GM18508 (cell line): ENCODE data around the gene DKKL1.
"Not testable (repeated sequence)": the region's sequence is repeated elsewhere in the genome, so short reads cannot be mapped to it uniquely, and the experiment has no call there.

Experiments used
- ATAC-seq: cut with Tn5 transposase; IDR thresholded peaks from one replicate; pipeline ENCODE4 v1.9.1; 2021; ENCODE audit warnings: moderate number of reproducible peaks; ENCODE audit not compliant: insufficient read depth, unreplicated experiment

Gene DKKL1

GRCh38 chr19:49363268-49364082, at the start of gene DKKL1:
Gene DKKL1, plus strand, starts transcription at chr19:49363877. Its CDS starts 122 bp downstream, at chr19:49363999.
- ATAC-seq = no peak

DNA sequence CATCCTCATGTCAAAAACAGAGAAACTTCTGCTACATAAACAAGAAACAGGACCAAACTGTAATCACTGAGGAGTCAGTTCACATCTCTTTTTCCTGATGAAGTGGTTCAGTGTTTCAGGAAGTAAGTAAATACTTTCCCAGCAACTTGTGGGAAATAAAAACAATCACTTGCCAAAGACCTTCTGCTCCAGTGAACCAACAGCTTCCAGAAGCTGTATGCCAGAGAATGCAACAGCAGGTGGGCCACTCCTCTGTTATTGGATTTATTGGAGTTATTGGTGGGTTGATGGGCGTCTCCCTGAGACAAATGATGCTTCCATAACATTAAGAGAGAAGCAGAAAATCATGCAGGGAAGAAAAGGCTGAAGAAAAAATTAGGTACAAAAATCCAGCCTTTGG, 48.6 kb upstream of the DKKL1 start:
- ATAC-seq = no peak

DNA sequence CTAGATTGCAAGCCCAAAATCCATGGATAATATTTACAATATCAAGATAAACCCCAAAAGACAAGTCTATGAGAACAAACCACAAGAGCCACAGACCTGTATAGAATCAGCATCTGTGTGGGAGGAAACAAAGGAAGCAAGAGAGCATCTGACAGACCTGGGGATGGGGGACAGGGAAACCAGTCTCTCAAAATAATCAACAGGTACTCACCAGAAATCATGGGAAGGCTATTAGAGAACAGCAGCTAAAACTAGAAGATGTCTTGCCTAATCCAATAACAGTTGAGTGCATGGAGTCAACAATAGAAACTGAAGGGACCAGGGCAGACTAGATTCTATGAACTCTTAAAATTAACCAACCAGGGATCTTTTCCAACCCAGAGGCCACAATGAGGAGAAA, 47.4 kb upstream of the DKKL1 start:
- ATAC-seq = no peak

DNA sequence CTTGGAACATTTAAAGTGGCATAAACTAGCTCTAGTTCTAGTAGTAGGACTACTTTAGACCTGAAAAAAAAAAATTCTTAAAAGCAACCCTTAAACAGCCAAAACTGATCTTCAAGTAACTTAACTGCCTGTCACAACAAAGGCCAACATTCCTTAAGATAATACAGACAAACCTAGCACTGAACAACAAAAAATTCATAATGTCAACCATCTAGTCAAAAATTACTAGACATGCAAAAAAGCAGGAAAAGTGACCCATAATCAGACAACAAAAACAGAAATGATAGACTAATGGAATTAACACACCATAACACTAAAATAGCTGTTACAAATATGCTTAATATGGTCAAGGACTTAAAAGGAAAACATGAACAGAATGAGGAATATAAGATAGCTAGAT, 45.4 kb upstream of the DKKL1 start:
- no peak for ATAC-seq

DNA sequence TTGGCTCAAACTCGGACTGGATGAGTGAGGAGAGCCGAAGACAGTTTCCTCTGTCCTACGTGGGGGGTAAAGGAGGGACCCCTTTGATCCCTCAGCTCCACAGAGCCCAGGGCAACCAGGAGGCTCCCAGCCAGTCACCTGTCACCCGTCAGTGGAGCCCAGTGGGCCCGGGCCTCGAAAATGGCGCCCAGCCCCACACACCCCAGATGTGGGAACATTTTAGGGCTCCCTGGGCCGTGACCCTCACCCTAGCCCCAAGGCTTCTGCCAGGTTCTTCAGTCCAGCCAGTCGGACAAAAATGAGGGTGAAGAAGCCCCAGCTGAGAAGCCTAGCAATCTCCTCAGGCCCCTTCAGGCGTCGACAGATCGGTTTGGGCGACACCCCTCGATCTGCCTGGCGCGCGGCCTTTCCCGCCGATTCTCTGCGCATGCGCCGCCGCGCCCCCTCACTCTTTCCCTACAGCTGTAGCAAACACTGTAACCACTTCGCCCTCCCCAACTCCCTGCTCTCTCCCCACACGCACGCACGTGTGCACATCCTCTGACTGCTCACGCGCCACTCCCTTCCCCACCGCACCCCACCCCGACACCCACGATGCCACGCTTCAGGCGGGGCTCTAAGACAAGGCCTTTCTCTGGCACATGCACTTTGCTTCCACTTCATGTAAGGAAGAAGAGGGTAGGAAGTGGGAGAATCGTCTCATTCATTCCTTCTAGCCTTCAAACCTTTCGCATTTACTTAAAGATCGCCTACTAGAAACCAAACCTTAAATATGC, 38.7 kb upstream of the DKKL1 start, which contains the start of gene SLC6A16:
Gene SLC6A16 (minus strand): TSS at position 391 of the 776 bp plus-strand sequence. CDS start 13,844 bp downstream, outside the sequence.
- ATAC-seq = no peak

DNA sequence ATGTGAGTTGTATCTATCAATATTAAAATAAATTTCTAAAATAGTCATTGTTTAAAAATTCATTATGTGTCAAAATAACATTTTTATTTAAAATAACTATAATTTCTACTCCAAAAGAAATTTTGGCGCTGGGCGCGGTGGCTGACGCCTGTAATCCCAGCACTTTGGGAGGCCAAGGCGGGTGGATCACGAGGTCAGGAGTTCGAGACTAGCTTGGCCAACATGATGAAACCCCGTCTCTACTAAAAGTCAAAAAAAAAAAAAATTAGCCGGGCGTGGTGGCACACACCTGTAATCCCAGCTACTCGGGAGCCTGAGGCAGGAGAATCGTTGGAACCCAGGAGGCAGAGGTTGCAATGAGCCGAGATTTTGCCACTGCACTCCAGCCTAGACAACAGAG, 37.9 kb upstream of the DKKL1 start:
- not testable (repeated sequence) for ATAC-seq

DNA sequence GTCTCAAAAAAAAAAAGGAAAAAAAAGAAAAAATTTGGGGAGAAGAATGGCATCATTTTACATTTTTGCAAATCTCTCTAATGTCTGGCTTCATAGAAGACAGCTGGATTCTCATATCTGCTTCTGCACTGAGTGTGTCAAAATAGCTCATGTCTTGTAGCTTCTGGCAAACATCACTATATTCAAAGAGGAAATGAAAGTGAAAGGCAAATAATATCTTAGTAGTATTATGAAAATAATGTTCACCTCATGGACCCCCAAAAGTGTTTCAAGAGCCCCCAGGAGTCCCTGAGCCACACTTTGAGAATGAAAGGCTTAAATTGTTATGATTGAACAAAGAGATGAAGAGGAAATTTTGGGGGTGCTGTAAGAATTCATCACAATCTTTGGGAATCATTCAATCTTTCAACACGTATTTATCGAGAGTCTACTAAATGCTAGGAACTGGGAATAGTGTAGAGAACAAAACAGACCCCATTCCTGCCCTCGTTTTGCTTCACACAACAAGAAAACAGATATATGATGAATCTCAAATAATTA, 37.4 kb upstream of the DKKL1 start:
- no peak for ATAC-seq

DNA sequence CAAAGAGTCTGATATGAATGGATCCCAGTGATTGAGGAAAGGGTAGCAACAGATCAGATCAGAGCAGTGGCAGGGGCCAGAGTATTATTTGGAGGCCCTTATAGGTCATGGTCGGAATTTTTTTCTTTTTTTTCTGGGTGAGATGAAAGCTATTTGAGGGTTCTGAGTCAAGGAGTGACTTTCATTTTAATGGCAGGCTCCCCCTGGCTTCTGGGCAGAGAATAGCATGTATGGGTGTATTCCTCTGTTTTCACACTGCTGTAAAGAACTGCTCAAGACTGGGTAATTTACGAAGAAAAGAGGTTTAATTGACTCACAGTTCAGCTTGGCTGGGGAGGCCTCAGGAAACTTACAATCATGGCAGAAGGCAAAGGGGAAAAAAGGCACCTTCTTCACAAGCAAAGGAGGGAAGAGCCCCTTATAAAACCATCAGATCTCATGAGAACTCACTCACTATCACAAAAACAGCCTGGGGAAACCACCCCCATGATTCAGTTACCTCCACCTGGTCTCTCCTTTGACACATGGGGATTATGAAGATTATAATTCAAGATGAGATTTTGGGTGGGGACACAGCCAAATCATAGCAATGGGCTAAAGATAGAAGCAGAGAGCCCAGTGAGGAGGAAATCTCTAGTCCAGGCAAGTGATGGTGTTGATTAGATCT, 35.7 kb upstream of the DKKL1 start:
- no peak for ATAC-seq

- no peak for ATAC-seq
Observed at GRCh38 chr19:49328741-49329140, 34.9 kb upstream of the DKKL1 start.

DNA sequence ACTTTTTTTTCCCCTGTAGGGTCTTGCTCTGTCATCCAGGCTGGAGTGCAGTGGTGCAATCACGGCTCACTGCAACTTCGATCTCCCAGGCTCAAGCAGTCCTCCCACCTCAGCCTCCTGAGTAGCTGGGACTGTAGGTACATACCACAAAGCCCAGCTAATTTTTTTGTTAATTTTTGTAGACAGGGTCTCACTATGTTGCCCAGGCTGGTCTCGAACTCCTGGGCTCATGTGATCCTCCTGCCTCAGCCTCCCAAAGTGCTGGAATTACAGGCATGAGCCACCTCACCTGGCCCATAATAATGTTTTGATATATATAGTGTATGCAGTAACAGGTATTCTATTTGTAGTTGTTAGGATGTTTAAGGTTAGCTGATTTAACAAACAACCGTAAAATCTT, 32.5 kb upstream of the DKKL1 start:
- ATAC-seq = not testable (repeated sequence)

DNA sequence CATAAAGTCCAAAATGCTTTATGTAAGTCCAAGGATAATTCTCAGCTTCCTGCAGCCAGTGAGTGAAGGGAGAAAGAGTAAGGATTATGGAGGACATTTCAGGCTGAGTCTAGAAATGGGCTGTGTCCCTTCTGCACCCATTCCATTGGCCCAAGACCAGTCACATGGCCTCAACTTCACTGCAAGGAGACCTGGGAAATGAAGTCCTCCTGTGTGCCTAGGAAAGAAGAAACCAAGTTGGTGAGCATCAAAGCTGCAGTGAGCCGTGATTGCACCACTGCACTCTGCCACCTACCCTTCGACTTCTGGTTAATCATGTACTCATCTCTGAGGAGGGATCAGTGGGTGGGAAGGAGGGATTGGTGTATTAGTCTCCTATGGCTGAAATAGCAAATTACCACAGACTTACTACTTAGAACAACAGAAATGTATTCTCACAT, 32.0 kb upstream of the DKKL1 start:
- ATAC-seq = peak; percentile 35

GRCh38 chr19:49332691-49333417, 30.8 kb upstream of the DKKL1 start:
- not testable (repeated sequence) for ATAC-seq

DNA sequence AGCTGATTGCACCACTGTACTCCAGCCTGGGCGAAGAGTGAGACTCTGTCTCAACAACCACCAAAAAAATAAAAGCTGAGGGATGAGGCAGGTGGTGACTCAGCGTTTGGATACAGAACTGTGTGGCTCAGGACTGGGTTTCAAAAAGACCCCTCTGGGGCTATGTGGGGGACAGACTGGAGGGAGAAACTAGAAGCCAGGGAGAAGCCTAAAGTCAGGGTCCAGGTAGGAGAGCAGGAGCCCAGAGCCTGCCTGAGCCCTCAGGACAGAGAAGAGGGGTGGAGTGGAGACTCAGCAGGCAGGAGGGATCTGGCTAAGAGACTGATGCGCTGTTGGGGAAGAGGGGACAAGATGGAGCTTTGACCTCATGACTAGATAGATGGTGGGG, 30.3 kb upstream of the DKKL1 start:
- ATAC-seq = no peak

GRCh38 chr19:49333811-49334288, 29.8 kb upstream of the DKKL1 start:
- ATAC-seq = no peak

GRCh38 chr19:49335071-49335783, 28.4 kb upstream of the DKKL1 start, which contains the start of gene CD37:
Gene CD37, plus strand, starts transcription at chr19:49335406. Its CDS starts 135 bp downstream, at chr19:49335541.
- no peak for ATAC-seq

GRCh38 chr19:49335784-49336481, 27.7 kb upstream of the DKKL1 start:
- ATAC-seq = no peak

GRCh38 chr19:49336482-49337266, 27.0 kb upstream of the DKKL1 start:
- no peak for ATAC-seq
